IMR-90 (cell line): ENCODE results near the gene STAT3. TPM values are rescaled to one million over a fixed set of nuclear protein-coding genes. Genes with fewer than 3 reads are reported as not detected.
"Not testable (repeated sequence)": the region's sequence is repeated elsewhere in the genome, so short reads cannot be mapped to it uniquely, and the experiment has no call there.

ENCODE experiments used
- ATAC-seq: fragments of 200-7000 bp; cut with Tn5 transposase; 2 replicates; pipeline ENCODE4 v1.9.1; 2020; ENCODE audit warnings: low read depth, mild to moderate bottlenecking, moderate library complexity
- BruUV-seq: library from RNA; stranded (reverse); fragments of 400-500 nt; replicated peaks from 2 replicates; lab custom pipeline; 2021; lab: Mats Ljungman, UMichigan
- CTCF ChIA-PET: fragments of 300-600 bp; formaldehyde crosslinking; extraction: SDS; loops from one replicate; lab custom pipeline; 2021; ENCODE audit warnings: antibody characterized with exemption; lab: Yijun Ruan, JAX
- POLR2A ChIA-PET: fragments of 300-600 bp; sonication (Branson Sonifier 250); formaldehyde crosslinking; loops from one replicate; lab custom pipeline; 2022; ENCODE audit warnings: antibody characterized with exemption; ENCODE audit not compliant: unreplicated experiment; lab: Charles Lee
- DNase-seq: peaks from one replicate; pipeline ENCODE4 v3.0.0; 2013
- H2AFZ ChIP-seq: replicated peaks from 2 replicates; pipeline ENCODE3; 2013; ENCODE audit warnings: low read length, mild to moderate bottlenecking; ENCODE audit not compliant: poor library complexity
- H2AK5ac ChIP-seq: 2 replicates; pipeline ENCODE4 v1.6.1; 2013; ENCODE audit warnings: low read depth, low read length, inconsistent platforms
- H2AK9ac ChIP-seq: replicated peaks from 2 replicates; pipeline ENCODE3; 2013; ENCODE audit warnings: mild to moderate bottlenecking, low read depth, low read length, moderate library complexity; ENCODE audit not compliant: poor library complexity
- H2BK120ac ChIP-seq: 2 replicates; pipeline ENCODE4 v1.6.1; 2013; ENCODE audit warnings: low read depth, low read length, inconsistent platforms
- H2BK15ac ChIP-seq: 3 replicates; pipeline ENCODE4 v1.6.1; 2013; ENCODE audit warnings: low read depth, low read length, inconsistent platforms
- H2BK20ac ChIP-seq: 2 replicates; pipeline ENCODE4 v1.6.1; 2013; ENCODE audit warnings: low read depth, mild to moderate bottlenecking, inconsistent platforms, low read length, moderate library complexity
- H2BK5ac ChIP-seq: 2 replicates; pipeline ENCODE4 v1.6.1; 2013; ENCODE audit warnings: mild to moderate bottlenecking, low read depth, low read length, inconsistent platforms; ENCODE audit not compliant: poor library complexity, severe bottlenecking
- H3K14ac ChIP-seq: replicated peaks from 2 replicates; pipeline ENCODE4 v1.6.1; 2013; ENCODE audit warnings: low read depth, low read length, inconsistent platforms
- H3K18ac ChIP-seq: 2 replicates; pipeline ENCODE4 v1.6.1; 2013; ENCODE audit warnings: low read depth, low read length, control low read depth
- H3K23ac ChIP-seq: 2 replicates; pipeline ENCODE4 v1.6.1; 2013; ENCODE audit warnings: low read depth, low read length, inconsistent platforms
- H3K27ac ChIP-seq: 2 replicates; pipeline ENCODE4 v1.5.1; 2013; ENCODE audit warnings: mild to moderate bottlenecking, control low read depth, low read length; ENCODE audit not compliant: insufficient read depth
- H3K27me3 ChIP-seq: 2 replicates; pipeline ENCODE4 v1.6.1; 2013; ENCODE audit warnings: low read length; ENCODE audit not compliant: control insufficient read depth, insufficient read depth
- H3K36me3 ChIP-seq: 2 replicates; pipeline ENCODE4 v1.6.1; 2013; ENCODE audit warnings: low read length, mixed read lengths; ENCODE audit not compliant: control insufficient read depth, insufficient read depth
- H3K4ac ChIP-seq: 2 replicates; pipeline ENCODE4 v1.6.1; 2013; ENCODE audit warnings: low read depth, low read length, inconsistent platforms
- H3K4me1 ChIP-seq: 2 replicates; pipeline ENCODE4 v1.6.1; 2013; ENCODE audit warnings: low read length, mixed read lengths; ENCODE audit not compliant: control insufficient read depth, insufficient read depth
- H3K4me2 ChIP-seq: 2 replicates; pipeline ENCODE4 v1.6.1; 2013; ENCODE audit warnings: low read depth, mild to moderate bottlenecking, control low read depth, low read length, moderate library complexity
- H3K4me3 ChIP-seq: 2 replicates; pipeline ENCODE4 v1.5.1; 2013; ENCODE audit warnings: low read depth, mild to moderate bottlenecking, control low read depth, low read length, moderate library complexity; ENCODE audit not compliant: insufficient read depth
- H3K56ac ChIP-seq: 2 replicates; pipeline ENCODE4 v1.6.1; 2013; ENCODE audit warnings: low read length, inconsistent platforms; ENCODE audit not compliant: insufficient read depth; ENCODE audit errors: extremely low read depth
- H3K79me1 ChIP-seq, 2 experiments: 2 replicates each; pipeline ENCODE4 v1.6.1; 2013; ENCODE audit warnings: low read length in 2 of 2, inconsistent platforms in 1 of 2, low read depth in 1 of 2
- H3K9ac ChIP-seq: 2 replicates; pipeline ENCODE4 v1.6.1; 2013; ENCODE audit warnings: low read depth, low read length, control low read depth
- H3K9me1 ChIP-seq: 2 replicates; pipeline ENCODE4 v1.6.1; 2013; ENCODE audit warnings: low read length, inconsistent platforms; ENCODE audit not compliant: insufficient read depth
- H3K9me3 ChIP-seq: 2 replicates; pipeline ENCODE4 v1.6.1; 2013; ENCODE audit warnings: low read length; ENCODE audit not compliant: control insufficient read depth, insufficient read depth
- H4K20me1 ChIP-seq: 2 replicates; pipeline ENCODE4 v1.6.1; 2013; ENCODE audit warnings: low read length, inconsistent platforms; ENCODE audit not compliant: insufficient read depth
- H4K5ac ChIP-seq: 2 replicates; pipeline ENCODE4 v1.6.1; 2013; ENCODE audit warnings: mild to moderate bottlenecking, low read depth, low read length, control low read depth
- H4K8ac ChIP-seq, 2 experiments: 2 replicates each; pipeline ENCODE4 v1.6.1; 2013; ENCODE audit warnings: low read depth in 2 of 2, low read length in 2 of 2, control low read depth in 1 of 2, inconsistent platforms in 1 of 2
- H4K91ac ChIP-seq: 2 replicates; pipeline ENCODE4 v1.6.1; 2013; ENCODE audit warnings: low read depth, low read length, inconsistent platforms; ENCODE audit not compliant: insufficient read depth
- WGBS, 2 experiments: methylation state at CpG; one replicate each; pipeline versions ENCODE4 v1.1.5 to v1.1.7; 2013; ENCODE audit warnings: missing lambda C conversion rate in 2 of 2; ENCODE audit not compliant: insufficient read length in 1 of 2; ENCODE audit errors: extremely low coverage in 2 of 2; 5-methylcytosine and 5-hydroxymethylcytosine counted together
- dilution Hi-C: fragments of 300-500 bp; cut with HindIII; formaldehyde crosslinking; loops from one replicate; pipeline ENCODE4 v1.14.3; 2018; ENCODE audit warnings: low sequenced_read_pairs; ENCODE audit not compliant: unreplicated experiment
- in situ Hi-C: fragments of 300-500 bp; cut with MboI; formaldehyde crosslinking; loops from 3 replicates; pipeline ENCODE4 v1.14.3; 2019; ENCODE audit warnings: low sequenced_read_pairs, inconsistent platforms, mixed read lengths
- intact Hi-C: fragments of 100-400 bp; cut with micrococcal nuclease; formaldehyde crosslinking; loops from 2 replicates; pipeline ENCODE4 v1.10.0; 2022
- polyA plus RNA-seq, 3 experiments: library from polyadenylated mRNA; depleted of rRNA; stranded (reverse); fragments of >200 nt; gene quantifications; 2 replicates each; pipeline ENCODE4 v1.2.3, GENCODE V29; 2012; ENCODE audit warnings: low replicate concordance in 1 of 3
- total RNA-seq: library from RNA; depleted of rRNA; stranded (reverse); fragments of >200 nt; gene quantifications from 2 replicates; pipeline ENCODE4 v1.2.3, GENCODE V29; 2012

STAT3 gene
- total and polyA plus RNA-seq, 2 of the 4 experiments (the other 2 are of a cell fraction) = 47.2 to 66.3 TPM

DNA sequence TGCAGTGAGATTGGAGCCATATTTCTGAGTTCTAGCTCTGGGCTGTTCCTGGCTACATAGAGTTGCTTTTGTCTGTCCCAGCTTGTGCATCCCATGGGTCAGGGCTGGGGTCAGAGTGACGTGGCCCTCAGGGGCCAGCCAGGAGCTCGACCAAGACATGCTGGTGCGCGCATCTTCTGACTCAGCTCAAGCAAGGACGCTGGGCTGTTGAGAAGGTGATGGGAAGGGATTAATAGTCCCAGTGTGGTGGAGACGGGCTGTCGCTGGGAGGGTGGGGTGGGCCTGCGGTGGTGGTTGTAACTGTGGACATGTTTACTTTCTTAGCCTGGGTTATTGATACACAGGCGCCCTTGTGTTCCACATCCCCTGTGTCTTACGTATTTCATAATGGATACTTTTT is 90.5 kb downstream of the STAT3 start:
- intact Hi-C loops = not testable (repeated sequence)

More for the DNA sequence above, 90.5 kb downstream of the STAT3 start:
- H3K27ac ChIP-seq, H2AFZ ChIP-seq, H3K36me3 ChIP-seq, H2BK120ac ChIP-seq, H3K27me3 ChIP-seq, H3K9me3 ChIP-seq, in situ Hi-C loops, H2AK9ac ChIP-seq, H3K4me2 ChIP-seq, H4K8ac ChIP-seq, H3K18ac ChIP-seq, H3K9me1 ChIP-seq, H2AK5ac ChIP-seq, dilution Hi-C loops, H2BK5ac ChIP-seq, CTCF ChIA-PET, H2BK15ac ChIP-seq, H3K56ac ChIP-seq, H2BK20ac ChIP-seq, POLR2A ChIA-PET, H3K23ac ChIP-seq, ATAC-seq, H3K4me3 ChIP-seq, BruUV-seq, H3K9ac ChIP-seq, H3K4ac ChIP-seq, H3K14ac ChIP-seq, DNase-seq, H3K79me1 ChIP-seq, H4K91ac ChIP-seq, H3K4me1 ChIP-seq, H4K20me1 ChIP-seq, H4K5ac ChIP-seq: not testable (repeated sequence)
- WGBS, 2 experiments = 70% methylated on average over 3 of the region's 10 CpGs; no CpG with 5 or more reads in 1 of the 2 experiments
